NOMO-1 treated with dmso at 0.1 percent for 144 hours (cell line): ENCODE measurements around the gene ADGRL3.

Source experiments
- DNase-seq: peaks from one replicate; lab custom pipeline; 2025; ENCODE audit not compliant: unreplicated experiment; lab: John Stamatoyannopoulos, UW

Gene ADGRL3

GRCh38 chr4:61407642-61408618, 207.8 kb downstream of the ADGRL3 start:
- no peak for DNase-seq

GRCh38 chr4:61408861-61409260, 208.7 kb downstream of the ADGRL3 start:
- no peak for DNase-seq

GRCh38 chr4:61411241-61411640, 211.1 kb downstream of the ADGRL3 start:
- no peak for DNase-seq

GRCh38 chr4:61425315-61425714, 225.2 kb downstream of the ADGRL3 start:
- DNase-seq, result no peak

- DNase-seq, result no peak
Measured at GRCh38 chr4:61426229-61426628, 226.1 kb downstream of the ADGRL3 start.

- DNase-seq, result no peak
Measured at GRCh38 chr4:61427099-61427817, 227.1 kb downstream of the ADGRL3 start.

GRCh38 chr4:61427818-61428495, 227.8 kb downstream of the ADGRL3 start:
- no peak for DNase-seq

GRCh38 chr4:61428950-61429349, 228.8 kb downstream of the ADGRL3 start:
- no peak for DNase-seq

GRCh38 chr4:61431131-61431530, 231.0 kb downstream of the ADGRL3 start:
- DNase-seq, result no peak

GRCh38 chr4:61437923-61438322, 237.8 kb downstream of the ADGRL3 start:
- DNase-seq, result no peak

GRCh38 chr4:61440321-61440720, 240.2 kb downstream of the ADGRL3 start:
- DNase-seq, result no peak

- DNase-seq, result no peak
Measured at GRCh38 chr4:61442936-61443335, 242.8 kb downstream of the ADGRL3 start.

GRCh38 chr4:61443813-61444510, 243.8 kb downstream of the ADGRL3 start:
- DNase-seq, result no peak

- DNase-seq, result no peak
Measured at GRCh38 chr4:61445374-61446063, 245.4 kb downstream of the ADGRL3 start.

- DNase-seq, result no peak
Measured at GRCh38 chr4:61446941-61447340, 246.8 kb downstream of the ADGRL3 start.

GRCh38 chr4:61447918-61448317, 247.8 kb downstream of the ADGRL3 start:
- DNase-seq, result no peak

- DNase-seq, result no peak
Measured at GRCh38 chr4:61451935-61452334, 251.8 kb downstream of the ADGRL3 start.

GRCh38 chr4:61461956-61462355, 261.8 kb downstream of the ADGRL3 start:
- no peak for DNase-seq

- no peak for DNase-seq
Measured at GRCh38 chr4:61462451-61463326, 262.6 kb downstream of the ADGRL3 start.
